Fibroblast of the aortic adventitia (primary cell): ENCODE measurements around the gene GBGT1. TPM values are rescaled to one million over a fixed set of nuclear protein-coding genes. Genes with fewer than 3 reads are reported as not detected.
"Not testable (repeated sequence)": the region's sequence is repeated elsewhere in the genome, so short reads cannot be mapped to it uniquely, and the experiment has no call there.

Experiments
- DNase-seq: peaks from one replicate; pipeline ENCODE4 v3.0.0-alpha.2; 2010; ENCODE audit warnings: low read depth
- H3K4me3 ChIP-seq: 2 replicates; pipeline ENCODE4 v1.5.1; 2011; ENCODE audit warnings: low read depth, mild to moderate bottlenecking, control low read depth, low read length, moderate library complexity
- total RNA-seq: library from RNA; depleted of rRNA; stranded (reverse); fragments of >200 nt; gene quantifications from 2 replicates; pipeline ENCODE4 v1.2.3, GENCODE V29; 2012; ENCODE audit warnings: low replicate concordance
- TF ChIP-seq, protein P1 (sequence below): IDR thresholded peaks from 2 replicates; pipeline ENCODE4 v1.5.1; 2011; ENCODE audit warnings: mild to moderate bottlenecking, low read length, control low read depth, inconsistent platforms; ENCODE audit not compliant: insufficient read depth

GBGT1 gene
- total RNA-seq, 1 donor, result 1.6 TPM

DNA sequence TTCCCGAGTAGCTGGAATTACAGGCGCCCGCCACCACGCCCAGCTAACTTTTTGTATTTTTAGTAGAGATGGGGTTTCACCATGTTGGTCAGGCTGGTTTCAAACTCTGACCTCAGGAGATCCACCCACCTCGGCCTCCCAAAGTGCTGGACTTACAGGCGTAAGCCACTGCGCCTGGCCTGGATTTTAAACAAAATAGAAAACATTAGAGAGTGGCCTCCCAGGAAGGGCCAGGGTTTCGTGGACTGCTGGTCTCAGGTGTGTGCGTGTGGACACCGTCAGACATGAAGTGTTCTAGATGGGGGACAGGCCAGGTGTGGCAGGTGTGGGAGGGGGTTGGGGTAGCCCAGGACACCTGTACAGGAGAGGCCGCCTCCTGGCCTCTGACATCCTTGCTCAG lies 7.0 kb upstream of the GBGT1 start:
- TF ChIP-seq, protein P1, sequence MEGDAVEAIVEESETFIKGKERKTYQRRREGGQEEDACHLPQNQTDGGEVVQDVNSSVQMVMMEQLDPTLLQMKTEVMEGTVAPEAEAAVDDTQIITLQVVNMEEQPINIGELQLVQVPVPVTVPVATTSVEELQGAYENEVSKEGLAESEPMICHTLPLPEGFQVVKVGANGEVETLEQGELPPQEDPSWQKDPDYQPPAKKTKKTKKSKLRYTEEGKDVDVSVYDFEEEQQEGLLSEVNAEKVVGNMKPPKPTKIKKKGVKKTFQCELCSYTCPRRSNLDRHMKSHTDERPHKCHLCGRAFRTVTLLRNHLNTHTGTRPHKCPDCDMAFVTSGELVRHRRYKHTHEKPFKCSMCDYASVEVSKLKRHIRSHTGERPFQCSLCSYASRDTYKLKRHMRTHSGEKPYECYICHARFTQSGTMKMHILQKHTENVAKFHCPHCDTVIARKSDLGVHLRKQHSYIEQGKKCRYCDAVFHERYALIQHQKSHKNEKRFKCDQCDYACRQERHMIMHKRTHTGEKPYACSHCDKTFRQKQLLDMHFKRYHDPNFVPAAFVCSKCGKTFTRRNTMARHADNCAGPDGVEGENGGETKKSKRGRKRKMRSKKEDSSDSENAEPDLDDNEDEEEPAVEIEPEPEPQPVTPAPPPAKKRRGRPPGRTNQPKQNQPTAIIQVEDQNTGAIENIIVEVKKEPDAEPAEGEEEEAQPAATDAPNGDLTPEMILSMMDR, result no peak
- H3K4me3 ChIP-seq, result no peak overlapping the region
- no peak for DNase-seq

DNA sequence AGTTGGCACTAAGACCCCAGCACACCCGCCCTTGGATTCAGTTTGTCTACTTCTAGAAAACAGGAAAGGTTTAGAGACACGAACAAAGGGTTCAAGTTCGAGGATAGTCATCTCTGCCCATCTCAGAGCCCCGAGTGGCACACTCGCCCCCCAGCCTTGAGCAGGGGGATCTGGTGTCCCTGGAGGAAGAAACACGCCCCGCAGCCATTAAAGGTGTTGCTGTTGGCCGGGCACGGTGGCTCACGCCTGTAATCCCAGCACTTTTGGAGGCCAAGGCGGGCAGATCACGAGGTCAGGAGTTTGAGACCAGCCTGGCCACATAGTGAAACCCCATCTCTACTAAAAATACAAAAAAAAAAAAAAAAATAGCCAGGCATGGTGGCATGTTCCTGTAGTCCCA lies 6.0 kb upstream of the GBGT1 start:
- H3K4me3 ChIP-seq, DNase-seq: not testable (repeated sequence)

DNA sequence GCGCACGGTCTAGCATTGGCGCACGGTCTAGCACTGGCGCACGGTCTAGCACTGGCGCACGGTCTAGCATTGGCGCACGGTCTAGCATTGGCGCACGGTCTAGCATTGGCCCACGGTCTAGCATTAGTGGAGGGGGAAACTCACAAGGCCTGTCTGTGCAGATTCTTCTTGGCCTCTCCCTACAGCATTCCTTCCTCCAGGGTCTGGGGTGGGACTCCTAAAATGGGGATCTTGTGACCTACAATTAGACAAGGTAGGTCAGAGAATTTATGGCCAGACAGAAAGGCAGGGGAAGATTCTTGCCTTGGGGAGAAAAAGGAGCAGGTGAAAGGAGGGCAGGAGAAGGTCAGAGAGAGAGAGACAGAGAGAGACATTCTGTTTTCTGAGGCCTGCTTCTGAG lies 5.4 kb upstream of the GBGT1 start:
- TF ChIP-seq, protein P1, result no peak
- no peak for DNase-seq
- no peak overlapping the region for H3K4me3 ChIP-seq

DNA sequence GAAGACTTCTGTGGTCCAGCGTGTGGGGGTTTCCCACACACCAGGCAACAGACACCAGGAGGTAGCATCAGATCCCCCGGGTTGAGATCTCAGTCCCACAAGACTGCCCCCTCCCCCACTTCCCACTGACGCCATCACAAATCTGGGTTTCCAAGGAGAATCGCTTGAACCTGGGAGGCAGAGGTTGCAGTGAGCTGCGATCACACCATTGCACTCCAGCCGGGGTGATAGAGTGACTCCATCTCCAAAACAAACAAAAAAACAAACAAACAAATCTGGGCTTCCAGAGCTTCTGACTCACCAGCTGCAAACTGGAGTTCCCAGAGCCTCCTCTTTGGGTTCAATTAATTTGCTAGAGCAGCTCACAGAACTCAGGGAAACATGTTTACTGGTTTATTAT lies 4.7 kb upstream of the GBGT1 start:
- TF ChIP-seq, protein P1, result no peak
- no peak overlapping the region for H3K4me3 ChIP-seq
- DNase-seq, result no peak

DNA sequence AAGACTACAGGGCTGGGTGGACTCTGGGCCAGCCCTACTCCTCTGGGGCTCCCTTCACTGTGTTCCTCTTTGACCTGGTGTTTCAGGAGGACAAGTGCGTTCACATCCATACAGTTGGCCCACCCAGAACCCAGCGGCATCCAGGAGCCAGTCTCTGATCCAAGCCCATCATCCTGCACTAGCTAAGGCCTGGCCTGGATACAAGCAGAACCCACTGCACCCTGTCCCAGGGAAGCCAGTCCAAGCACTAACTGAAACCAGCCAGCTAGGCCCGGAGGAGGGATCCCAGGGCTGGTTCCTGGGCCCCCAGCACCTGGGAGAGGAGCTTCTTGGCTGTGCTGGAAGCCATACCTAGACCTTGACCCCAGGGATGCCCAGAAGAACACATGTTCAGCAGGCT lies 4.1 kb upstream of the GBGT1 start:
- DNase-seq, result no peak
- TF ChIP-seq, protein P1, result no peak
- no peak overlapping the region for H3K4me3 ChIP-seq

DNA sequence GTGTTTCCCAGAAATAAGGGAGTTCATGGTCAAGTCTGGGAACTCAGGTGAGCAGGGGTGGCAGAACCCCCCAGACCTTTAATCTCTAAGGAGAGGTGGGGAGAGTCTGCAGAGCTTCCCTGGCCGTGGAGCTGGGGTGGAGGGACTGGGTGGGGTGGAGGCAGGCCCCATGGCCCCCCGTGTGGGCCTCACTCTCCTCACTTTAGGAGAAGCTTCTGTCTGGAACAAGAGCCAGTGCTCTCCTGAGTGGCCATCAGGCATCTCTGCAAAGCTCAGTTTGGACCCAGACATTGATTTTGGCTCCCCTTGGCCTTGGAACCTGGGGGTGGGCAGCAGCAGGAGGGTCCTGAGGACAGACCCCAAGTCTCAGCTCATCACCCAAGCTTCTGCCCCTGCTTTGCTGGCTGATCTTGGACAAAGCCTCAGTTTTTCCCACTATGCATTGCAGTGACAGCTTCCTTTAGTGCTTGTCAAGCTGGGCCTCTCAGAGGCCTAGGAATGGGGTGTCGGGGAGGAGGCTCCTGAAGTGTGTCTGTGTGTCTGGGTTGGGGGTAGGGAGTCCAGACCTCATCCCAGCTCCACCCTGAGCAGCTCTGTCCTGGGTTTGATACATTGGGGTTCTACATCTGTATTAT lies 3.5 kb upstream of the GBGT1 start:
- H3K4me3 ChIP-seq, result no peak overlapping the region
- TF ChIP-seq, protein P1, result no peak
- no peak for DNase-seq

DNA sequence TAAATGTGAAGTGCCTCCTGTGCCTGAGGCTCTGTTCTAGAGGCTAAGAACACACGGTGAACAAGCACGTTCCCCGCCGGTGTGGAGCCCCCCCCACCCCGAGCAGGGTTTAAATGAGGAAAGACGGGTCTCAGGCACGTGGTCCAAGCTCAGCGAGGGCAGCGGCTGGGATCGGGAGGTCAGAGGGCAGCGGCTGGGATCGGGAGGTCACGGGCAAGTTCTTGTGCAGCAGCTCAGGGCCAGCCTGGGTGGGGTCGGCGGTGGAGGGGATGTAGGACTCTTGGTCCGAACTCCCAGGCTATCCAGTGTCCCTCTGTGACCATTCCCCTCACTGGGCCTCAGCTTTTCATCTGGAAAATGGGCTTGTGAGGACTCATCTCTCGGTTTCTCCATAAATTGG lies 2.7 kb upstream of the GBGT1 start:
- H3K4me3 ChIP-seq, result no peak overlapping the region
- DNase-seq, result no peak
- TF ChIP-seq, protein P1, result no peak
